Adrenal gland (tissue), 12 donors: Measurements from ENCODE around the gene CNOT6. TPM values are rescaled to one million over a fixed set of nuclear protein-coding genes. Genes with fewer than 3 reads are reported as not detected.
A peak's percentile ranks its signal among the peaks of the same experiment; 100 is the strongest.

ENCODE experiments used
- DNase-seq, 7 donors: peaks; one replicate each; pipeline ENCODE4 v3.0.0-alpha.2; 2019 to 2020
- H3K27ac ChIP-seq, 5 donors: fragments of 200-600 bp; sonication (generic) in 4 of 5; 1 replicate in 3 of 5; 2 replicates in 2 of 5; pipeline versions ENCODE4 v1.5.1 to v1.8.0; 2016 to 2020; ENCODE audit warnings: mild to moderate bottlenecking in 1 of 5
- H3K27me3 ChIP-seq: fragments of 200-600 bp; 2 replicates; pipeline ENCODE4 v1.8.0; 2021
- H3K36me3 ChIP-seq, 2 donors: fragments of 200-600 bp; replicated peaks in 1 of 2; 1 replicate in 1 of 2; 2 replicates in 1 of 2; pipeline versions ENCODE4 v1.5.1 to v1.8.0; 2018 to 2022
- H3K4me1 ChIP-seq, 2 donors: fragments of 200-600 bp; replicated peaks in 1 of 2; 1 replicate in 1 of 2; 2 replicates in 1 of 2; pipeline versions ENCODE4 v1.5.1 to v1.8.0; 2018 to 2021
- H3K4me3 ChIP-seq, 4 donors: fragments of 200-600 bp; sonication (generic) in 3 of 4; one replicate each; pipeline ENCODE4 v1.5.1; 2016 to 2018
- H3K9me3 ChIP-seq, 3 donors: fragments of 200-600 bp; sonication (generic) in 1 of 3; replicated peaks in 1 of 3; 1 replicate in 2 of 3; 2 replicates in 1 of 3; pipeline versions ENCODE4 v1.5.1 to v1.8.0; 2016 to 2021
- POLR2A ChIP-seq, 2 donors: fragments of 450-650 bp; IDR thresholded peaks; one replicate each; pipeline ENCODE4 v1.6.1; 2017; ENCODE audit warnings: antibody characterized with exemption in 2 of 2, mild to moderate bottlenecking in 2 of 2, moderate library complexity in 1 of 2
- WGBS, 4 donors: extraction: QIAGEN DNeasy Blood & Tissue Kit in 2 of 4; methylation state at CpG; one replicate each; pipeline versions ENCODE4 v1.1.5 to v1.1.7; 2013 to 2017; 5-methylcytosine and 5-hydroxymethylcytosine counted together
- intact Hi-C, 2 donors: fragments of 100-400 bp; cut with DNase I; formaldehyde crosslinking; loops; one replicate each; pipeline versions ENCODE4 v1.14.1 to v1.15.0; 2022 to 2023
- polyA plus RNA-seq, 3 donors: library from polyadenylated mRNA; stranded (reverse); fragments of 200-250 nt in 2 of 3; fragments of 350-450 nt in 1 of 3; fragmentation: Illumina TruSeq in 1 of 3; extraction: RNeasy Lipid Tissue Mini Kit (QIAGEN cat#74804) in 1 of 3; gene quantifications; one replicate each; pipeline ENCODE4 v1.2.3, GENCODE V29; 2013 to 2014
- total RNA-seq, 9 donors: library from RNA; depleted of rRNA in 4 of 9; stranded (reverse); fragments of >200 nt in 4 of 9; fragments of 120-200 nt in 1 of 9; fragmentation: NEBNext Ultra II Directional in 1 of 9; extraction: Animal tissue kit (Norgen Biotek cat#: 25700) in 1 of 9; gene quantifications; one replicate each; pipeline versions ENCODE4 v1.1.0 to v1.2.4, GENCODE V29; 2013 to 2023
- TF ChIP-seq, protein P1 (sequence below), 6 experiments: fragments of 450-650 bp in 4 of 6; fragments of 200-600 bp in 2 of 6; sonication (generic) in 1 of 6; IDR thresholded peaks; 1 replicate in 5 of 6; 2 replicates in 1 of 6; pipeline versions ENCODE4 v1.5.1 to v1.8.0; 2016 to 2021; ENCODE audit warnings: antibody characterized with exemption in 6 of 6, mild to moderate bottlenecking in 2 of 6, moderate library complexity in 1 of 6
- donor health status: healthy with polysubstance abuse.
- donor health status: Bipolar disorder and iron deficiency.
- donor health status: DM: yes; HTN: yes; CAD: no.
- donor health status: DM: no; HTN: no; CAD: no.
- donor health status: DM: no; HTN: no; CAD: no.
- donor health status: DM: yes; HTN: yes; CAD: no.

Gene CNOT6
- total and polyA plus RNA-seq, 12 donors, result 4.4 to 19.9 (median 11.5) TPM

DNA sequence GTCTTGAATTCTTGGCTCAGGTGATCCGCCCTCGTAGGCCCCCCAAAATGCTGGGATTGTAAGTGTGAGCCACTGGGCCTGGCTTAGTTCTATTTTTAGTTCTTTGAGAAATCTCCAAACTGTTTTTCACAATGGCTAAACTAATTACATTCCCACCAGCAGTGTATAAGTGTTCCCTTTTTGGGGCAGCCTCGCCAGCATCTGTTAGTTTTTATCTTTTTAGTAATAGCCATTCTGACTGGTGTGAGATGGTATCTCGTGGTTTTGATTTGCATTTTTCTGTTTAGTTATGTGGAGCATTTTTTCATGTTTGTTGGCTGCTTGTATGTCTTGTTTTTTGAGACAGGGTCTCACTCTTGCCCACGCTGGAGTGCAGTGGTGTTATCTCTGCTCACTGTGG is 28.2 kb downstream of the CNOT6 start:
- intact Hi-C loops, result no loop called here
- 87 to 93% (median 90%) methylated on average over 5 of the region's 5 CpGs for WGBS, 4 donors
- no peaks in the 10 kb centered on the region for H3K36me3 ChIP-seq
- no peak overlapping the region for H3K4me3 ChIP-seq
- no peaks in the 10 kb centered on the region for H3K27me3 ChIP-seq
- no peak overlapping the region for H3K27ac ChIP-seq
- no peaks in the 10 kb centered on the region for H3K9me3 ChIP-seq
- TF ChIP-seq, protein P1, sequence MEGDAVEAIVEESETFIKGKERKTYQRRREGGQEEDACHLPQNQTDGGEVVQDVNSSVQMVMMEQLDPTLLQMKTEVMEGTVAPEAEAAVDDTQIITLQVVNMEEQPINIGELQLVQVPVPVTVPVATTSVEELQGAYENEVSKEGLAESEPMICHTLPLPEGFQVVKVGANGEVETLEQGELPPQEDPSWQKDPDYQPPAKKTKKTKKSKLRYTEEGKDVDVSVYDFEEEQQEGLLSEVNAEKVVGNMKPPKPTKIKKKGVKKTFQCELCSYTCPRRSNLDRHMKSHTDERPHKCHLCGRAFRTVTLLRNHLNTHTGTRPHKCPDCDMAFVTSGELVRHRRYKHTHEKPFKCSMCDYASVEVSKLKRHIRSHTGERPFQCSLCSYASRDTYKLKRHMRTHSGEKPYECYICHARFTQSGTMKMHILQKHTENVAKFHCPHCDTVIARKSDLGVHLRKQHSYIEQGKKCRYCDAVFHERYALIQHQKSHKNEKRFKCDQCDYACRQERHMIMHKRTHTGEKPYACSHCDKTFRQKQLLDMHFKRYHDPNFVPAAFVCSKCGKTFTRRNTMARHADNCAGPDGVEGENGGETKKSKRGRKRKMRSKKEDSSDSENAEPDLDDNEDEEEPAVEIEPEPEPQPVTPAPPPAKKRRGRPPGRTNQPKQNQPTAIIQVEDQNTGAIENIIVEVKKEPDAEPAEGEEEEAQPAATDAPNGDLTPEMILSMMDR (IDR thresholded peaks at IDR 0.05), result no peak
- TF ChIP-seq POLR2A (IDR thresholded peaks at IDR 0.05), result no peak
- no peak for DNase-seq
- peaks cover 0 to 17% of the 10 kb centered on the region in 2 donors for H3K4me1 ChIP-seq

DNA sequence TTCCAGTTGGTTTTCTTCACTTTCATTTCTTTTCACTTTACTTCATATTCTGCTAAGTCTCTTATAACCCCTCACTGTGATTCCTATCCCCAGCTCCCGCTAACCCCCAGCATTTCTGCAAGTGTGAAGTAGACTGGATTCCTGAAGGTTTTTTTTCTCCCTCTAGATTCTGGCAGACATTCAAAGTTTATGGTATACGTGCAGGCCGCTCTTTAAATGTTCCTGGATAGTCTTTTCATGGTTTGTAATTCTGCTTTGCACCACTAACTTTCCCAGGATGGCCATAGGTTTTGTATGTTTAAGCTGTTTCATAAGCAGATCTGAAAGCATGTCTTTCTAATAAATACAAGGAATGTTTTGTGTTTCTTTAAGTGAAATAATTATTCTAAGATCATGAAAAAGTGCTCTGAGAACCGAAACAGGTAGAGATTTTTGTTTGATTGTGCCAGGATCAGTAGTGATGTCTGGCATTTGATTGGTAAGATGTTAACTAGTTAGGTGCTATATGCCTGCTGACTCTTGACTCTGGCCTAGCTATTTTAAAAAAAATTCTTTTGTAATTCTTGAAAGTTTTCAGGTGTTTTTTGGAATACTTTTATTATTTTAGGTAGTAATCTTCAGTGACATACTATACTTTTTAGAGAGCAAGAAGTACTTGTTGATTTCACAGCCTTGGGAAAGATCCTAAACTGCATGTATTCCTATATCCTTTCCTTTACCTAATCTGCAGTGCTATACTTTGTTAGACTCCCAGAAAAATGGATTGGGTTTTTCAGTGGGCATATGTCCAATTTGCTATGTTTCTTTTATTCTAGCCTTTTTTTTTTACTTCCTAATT is 29.7 kb downstream of the CNOT6 start:
- Histone ChIP-seq H3K9me3 (no peaks in the 10 kb centered on the region), H3K36me3 (no peaks in the 10 kb centered on the region), H3K27ac (no peak overlapping the region), H3K4me1 (peaks cover 0 to 17% of the 10 kb centered on the region in 2 donors), H3K27me3 (no peaks in the 10 kb centered on the region), H3K4me3 (no peak overlapping the region)
- TF ChIP-seq, protein P1 (IDR thresholded peaks at IDR 0.05), result no peak
- TF ChIP-seq POLR2A (IDR thresholded peaks at IDR 0.05), result no peak
- intact Hi-C loops, result no loop called here
- 75 to 85% (median 80%) methylated on average over 4 of the region's 4 CpGs for WGBS, 4 donors
- DNase-seq, result no peak

DNA sequence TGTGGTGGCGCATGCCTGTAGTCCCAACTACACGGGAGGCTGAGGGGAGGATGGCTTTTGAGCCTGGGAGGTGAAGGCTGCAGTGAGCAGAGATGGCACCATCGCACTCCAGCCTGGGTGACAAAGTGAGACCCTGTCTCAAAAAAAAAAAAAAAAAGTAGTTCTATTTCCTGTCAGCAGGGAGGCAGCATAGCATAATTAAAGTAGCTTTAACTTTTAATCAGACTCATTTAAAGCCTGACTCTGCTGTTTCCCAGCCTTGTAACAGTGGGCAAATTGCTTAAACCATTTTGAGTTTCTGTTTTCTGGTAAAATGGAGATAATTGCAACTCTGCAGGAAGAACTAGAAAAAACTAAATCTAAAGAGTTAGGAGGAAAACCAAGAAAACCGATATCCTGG is 31.2 kb downstream of the CNOT6 start:
- peaks cover 0 to 17% of the 10 kb centered on the region in 2 donors for H3K4me1 ChIP-seq
- no peaks in the 10 kb centered on the region for H3K36me3 ChIP-seq
- DNase-seq, result no peak
- no peak overlapping the region for H3K27ac ChIP-seq
- H3K9me3 ChIP-seq, result no peaks in the 10 kb centered on the region
- 89 to 96% (median 91%) methylated on average over 4 of the region's 4 CpGs for WGBS, 4 donors
- TF ChIP-seq POLR2A (IDR thresholded peaks at IDR 0.05), result no peak
- TF ChIP-seq, protein P1 (IDR thresholded peaks at IDR 0.05), result peak in 1 of 6 experiments; percentile 15
- no peaks in the 10 kb centered on the region for H3K27me3 ChIP-seq
- H3K4me3 ChIP-seq, result no peak overlapping the region
- intact Hi-C loops, result no loop called here

DNA sequence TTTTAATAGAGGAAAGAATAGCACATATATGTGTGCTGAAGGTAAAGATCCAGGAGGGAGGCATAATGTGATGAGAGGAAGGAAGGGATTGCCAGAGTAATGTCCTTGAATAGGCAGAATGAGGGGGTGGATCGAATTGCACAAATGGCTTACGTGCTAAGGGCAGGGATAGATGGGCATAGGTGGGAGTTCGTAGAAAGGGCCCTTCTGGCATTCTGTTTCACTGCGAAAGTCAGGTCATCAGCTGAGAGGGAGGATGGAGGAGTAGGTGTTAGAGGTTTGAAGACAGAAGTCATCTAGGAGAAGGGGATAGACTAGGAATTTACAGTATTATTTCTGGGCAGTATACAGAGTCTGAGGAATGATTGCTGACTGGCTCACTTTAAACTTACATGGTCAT is 32.1 kb downstream of the CNOT6 start:
- TF ChIP-seq, protein P1 (IDR thresholded peaks at IDR 0.05), result no peak
- TF ChIP-seq POLR2A (IDR thresholded peaks at IDR 0.05), result no peak
- intact Hi-C loops, result no loop called here
- no peak overlapping the region for H3K27ac ChIP-seq
- H3K27me3 ChIP-seq, result no peaks in the 10 kb centered on the region
- H3K4me1 ChIP-seq, result peaks cover 0 to 17% of the 10 kb centered on the region in 2 donors
- H3K9me3 ChIP-seq, result no peaks in the 10 kb centered on the region
- H3K36me3 ChIP-seq, result no peaks in the 10 kb centered on the region
- DNase-seq, result no peak
- WGBS, 4 donors, result 42 to 64% (median 47%) methylated on average over 4 of the region's 4 CpGs
- no peak overlapping the region for H3K4me3 ChIP-seq
